ENCODE results near the gene HBG2.

DNA sequence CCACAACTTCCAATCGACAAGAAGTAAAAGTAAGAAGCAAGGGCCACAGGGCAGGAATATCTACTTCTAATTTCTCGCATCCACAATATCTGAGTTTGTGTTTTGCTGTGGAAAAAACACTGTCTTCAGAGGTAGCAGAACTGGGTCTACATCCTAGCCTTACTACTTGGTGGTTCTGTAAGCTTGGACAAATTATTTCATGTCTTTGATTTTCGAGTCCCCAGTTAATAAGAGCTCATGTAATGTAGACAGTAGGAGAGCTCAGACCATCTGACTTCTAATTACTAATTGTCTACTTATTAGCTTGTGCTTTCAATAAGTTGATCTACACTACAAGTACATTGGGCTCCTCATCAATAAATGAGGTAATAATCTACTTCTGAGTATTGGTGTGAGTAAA is 28.5 kb upstream of the HBG2 start:
- no peak for TF ChIP-seq ARNT (IDR thresholded peaks at IDR 0.05)
- TF ChIP-seq ELF4 (IDR thresholded peaks at IDR 0.05), result no peak
- no peak for TF ChIP-seq BHLHE40 (IDR thresholded peaks at IDR 0.05; ENCODE audit: borderline replicate concordance)
